Motor neuron (in vitro differentiated cells): Measurements from ENCODE around the gene GLRA2. TPM values are rescaled to one million over a fixed set of nuclear protein-coding genes. Genes with fewer than 3 reads are reported as not detected.

Experiments used
- ATAC-seq, 8 experiments: fragments of 200-7000 bp; cut with Tn5 transposase; replicated peaks in 6 of 8; 2 replicates each; pipeline ENCODE4 v1.8.0; 2021; ENCODE audit warnings: mild to moderate bottlenecking in 8 of 8, moderate library complexity in 8 of 8
- H3K27ac ChIP-seq, 2 donors: fragments of 250-450 bp; sonication (Bioruptor Pico); 2 replicates each; pipeline ENCODE4 v1.9.0; 2021; ENCODE audit warnings: antibody characterized with exemption in 2 of 2, mild to moderate bottlenecking in 2 of 2, moderate library complexity in 1 of 2
- H3K4me1 ChIP-seq, 2 donors: fragments of 250-450 bp; sonication (Bioruptor Pico); replicated peaks in 1 of 2; 2 replicates each; pipeline ENCODE4 v1.6.1; 2021; ENCODE audit warnings: antibody characterized with exemption in 2 of 2, mild to moderate bottlenecking in 2 of 2, moderate library complexity in 1 of 2
- H3K4me3 ChIP-seq, 5 donors: fragments of 250-450 bp; sonication (Bioruptor Pico); 2 replicates each; pipeline ENCODE4 v1.9.0; 2021; ENCODE audit warnings: antibody characterized with exemption in 5 of 5, mild to moderate bottlenecking in 5 of 5, moderate library complexity in 4 of 5
- WGBS, 10 experiments: fragments of 450-650 bp; shearing (Covaris generic); methylation state at CpG; one replicate each; pipeline ENCODE4 v1.0.0; 2022; 5-methylcytosine and 5-hydroxymethylcytosine counted together
- in situ Hi-C, 9 experiments: fragments of 400-800 bp; cut with MboI; loops; one replicate each; pipeline ENCODE4 v1.15.0; 2021; ENCODE audit warnings: low sequenced_read_pairs in 9 of 9, low pct_unique_long_range_greater_than_20kb in 2 of 9; ENCODE audit not compliant: unreplicated experiment in 9 of 9
- total RNA-seq, 8 experiments: library from RNA; unstranded; fragments of 300-600 nt; gene quantifications; 2 replicates each; pipeline versions ENCODE4 v1.2.3 to v1.2.4, GENCODE V29; 2022

GLRA2 gene
- total RNA-seq, 8 experiments from 2014 or later = 0.10 to 68.8 (median 36.1) TPM; not detected in 1

DNA sequence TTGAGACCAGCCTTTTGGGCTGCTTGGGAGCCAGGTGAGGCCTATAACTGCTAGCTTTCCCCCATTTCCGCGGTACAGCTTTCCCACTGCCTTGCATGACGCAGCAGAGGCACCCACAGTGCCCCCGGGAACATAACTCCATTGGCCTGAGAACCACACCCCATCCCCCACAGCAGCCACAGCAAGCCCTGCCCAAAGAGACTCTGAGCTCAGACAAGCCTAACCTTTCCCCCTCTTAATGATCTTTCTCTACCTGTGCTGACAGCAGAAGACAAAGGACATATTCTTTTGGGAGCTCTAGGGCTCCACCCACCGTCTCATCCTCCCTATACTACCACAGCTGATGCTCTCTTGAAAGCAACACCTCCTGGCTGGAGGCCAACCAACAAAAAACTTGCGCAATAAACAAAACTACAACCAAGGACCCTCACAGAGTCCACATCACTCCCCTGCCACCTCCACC is 228.7 kb downstream of the GLRA2 start:
- WGBS, 10 experiments = 72% methylated on average over 5 of the region's 6 CpGs; no CpG with 5 or more reads in 9 of the 10 experiments
- no peak overlapping the region for H3K4me3 ChIP-seq
- in situ Hi-C loops = no loop called here
- no peak overlapping the region for H3K27ac ChIP-seq
- H3K4me1 ChIP-seq = no peaks in the 10 kb centered on the region
- no peak for ATAC-seq

DNA sequence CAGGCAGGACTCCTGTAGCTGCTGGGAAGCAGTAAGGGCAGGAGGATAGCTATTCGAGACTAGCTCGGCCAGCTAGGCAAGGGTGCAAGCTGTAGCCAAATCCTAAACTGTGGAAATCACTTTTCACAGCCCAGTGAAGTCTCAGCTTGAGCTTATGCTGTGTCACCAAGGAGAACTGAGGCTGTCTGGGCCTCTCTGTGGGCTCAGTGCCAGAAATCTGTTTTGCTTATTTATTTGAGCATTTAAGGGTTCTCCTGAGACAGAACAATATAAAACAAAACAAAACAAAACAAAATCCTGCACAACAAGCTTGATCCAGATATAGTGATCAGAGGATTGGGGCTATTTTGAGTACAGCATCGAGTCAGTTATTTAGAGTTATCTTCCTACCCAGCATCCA is 246.1 kb downstream of the GLRA2 start:
- Histone ChIP-seq H3K4me1 (no peaks in the 10 kb centered on the region), H3K4me3 (no peak overlapping the region), H3K27ac (no peak overlapping the region)
- ATAC-seq = no peak
- WGBS, 10 experiments = 79 to 100% methylated on average over 2 to 3 of the region's 3 CpGs; no CpG with 5 or more reads in 8 of the 10 experiments
- in situ Hi-C loops = no loop called here

DNA sequence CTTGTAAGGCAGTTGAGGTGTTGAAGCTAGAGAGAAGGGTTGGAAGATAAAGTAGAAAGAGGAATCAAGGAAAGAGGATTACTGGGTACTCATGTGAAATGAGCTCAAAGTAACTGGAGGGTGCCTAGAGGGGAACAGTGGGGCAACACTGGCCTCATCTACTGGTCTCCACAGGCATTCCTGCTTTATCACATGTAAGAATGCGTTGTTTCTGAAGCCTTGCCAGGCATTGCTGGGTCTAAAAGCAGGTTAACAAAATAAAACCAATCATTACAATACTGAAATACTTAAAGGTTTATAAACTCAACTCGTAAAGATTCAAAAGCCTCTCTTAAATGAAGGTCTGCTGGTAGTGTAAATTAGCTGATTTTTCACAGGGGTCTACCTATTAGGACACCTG is 247.6 kb downstream of the GLRA2 start:
- WGBS, 10 experiments = 20 to 100% (median 73%) methylated on average over 1 to 2 of the region's 2 CpGs; no CpG with 5 or more reads in 6 of the 10 experiments
- Histone ChIP-seq H3K27ac (no peak overlapping the region), H3K4me3 (no peak overlapping the region), H3K4me1 (no peaks in the 10 kb centered on the region)
- no peak for ATAC-seq
- in situ Hi-C loops = no loop called here

DNA sequence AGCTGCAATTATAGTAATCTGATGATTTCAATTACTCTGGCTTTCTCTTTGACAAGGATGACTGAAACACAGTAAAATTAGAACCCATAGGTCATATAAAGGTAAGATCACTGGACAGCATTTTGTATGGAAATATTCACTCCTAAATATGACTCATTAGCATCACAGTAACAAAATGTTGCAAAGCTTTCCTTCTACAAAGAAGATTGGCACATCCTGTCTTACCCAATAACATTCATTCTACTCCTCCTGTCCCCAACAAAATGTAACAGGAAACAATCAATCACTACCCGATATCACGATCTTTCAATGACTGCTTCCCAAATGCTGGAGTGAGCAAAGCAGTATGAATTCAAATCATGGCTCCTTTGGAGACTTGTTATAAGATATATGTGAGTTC is 248.2 kb downstream of the GLRA2 start:
- WGBS, 10 experiments = 0 to 80% (median 56%) methylated on average over 2 of the region's 2 CpGs; no CpG with 5 or more reads in 7 of the 10 experiments
- Histone ChIP-seq H3K4me1 (no peaks in the 10 kb centered on the region), H3K27ac (no peak overlapping the region), H3K4me3 (no peak overlapping the region)
- in situ Hi-C loops = no loop called here
- ATAC-seq = peak in 1 of 8 experiments; percentile 57

DNA sequence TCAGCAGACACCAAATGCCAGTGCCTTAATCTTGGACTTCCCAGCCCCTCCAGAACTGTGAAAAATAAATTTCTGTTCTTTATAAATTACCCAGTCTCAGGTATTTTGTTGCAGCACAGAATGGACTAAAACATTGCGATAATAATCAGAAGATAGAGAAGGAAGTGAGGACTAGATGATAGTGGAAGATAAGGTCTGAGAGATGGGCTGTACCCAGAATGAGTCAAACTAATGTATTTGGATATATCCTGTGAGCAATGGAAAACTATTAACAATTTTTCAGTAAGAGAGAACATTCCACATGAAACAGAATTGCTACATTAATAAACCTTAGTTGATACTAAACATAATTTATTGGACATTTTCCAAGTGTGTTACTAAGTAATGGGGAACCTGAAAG is 250.2 kb downstream of the GLRA2 start:
- no peak for ATAC-seq
- Histone ChIP-seq H3K27ac (no peak overlapping the region), H3K4me1 (no peaks in the 10 kb centered on the region), H3K4me3 (no peak overlapping the region)
- in situ Hi-C loops = no loop called here
- 75 to 100% (median 100%) methylated on average over 1 of the region's 1 CpG; no CpG with 5 or more reads in 7 of the 10 experiments for WGBS, 10 experiments
